ENCODE data around the gene POGLUT2. TPM values are rescaled to one million over a fixed set of nuclear protein-coding genes. Genes with fewer than 3 reads are reported as not detected.

Gene POGLUT2
- total and polyA plus RNA-seq, 4 donors: 4.0 to 7.5 (median 6.0) TPM

- Histone ChIP-seq H3K4me3 (ENCODE audit: low read depth in 1 of 3, low read length in 3 of 3) (no peak overlapping the region), H3K27me3 (ENCODE audit: control insufficient read depth in 4 of 4, insufficient read depth in 4 of 4, low read length in 3 of 4) (no peaks in the 10 kb centered on the region), H3K4me1 (ENCODE audit: control insufficient read depth in 4 of 4, insufficient read depth in 4 of 4, low read length in 3 of 4) (peaks cover 0 to 6% (median 0%) of the 10 kb centered on the region in 4 donors), H3K9me3 (ENCODE audit: control insufficient read depth in 4 of 4, low read length in 3 of 4) (no peaks in the 10 kb centered on the region), H3K9ac (ENCODE audit: low read depth in 1 of 2, low read length in 2 of 2) (no peak overlapping the region), H3K36me3 (ENCODE audit: control insufficient read depth in 4 of 4, insufficient read depth in 3 of 4, low read depth in 1 of 4, low read length in 3 of 4) (peaks cover 3 to 13% (median 4%) of the 10 kb centered on the region in 4 donors), H3K27ac (ENCODE audit: low read depth in 1 of 2, low read length in 2 of 2) (no peak overlapping the region)
- TF ChIP-seq NR2F2 (IDR thresholded peaks at IDR 0.05): no peak
- no peak for TF ChIP-seq SP1 (IDR thresholded peaks at IDR 0.05)
- TF ChIP-seq YY1 (IDR thresholded peaks at IDR 0.05): no peak
- no peak for TF ChIP-seq CTCF (IDR thresholded peaks at IDR 0.05; ENCODE audit: low read depth, low read length, missing input control)
- TF ChIP-seq HNF4G (IDR thresholded peaks at IDR 0.05): no peak
- no peak for TF ChIP-seq HNF4A (conservative IDR thresholded peaks at IDR 0.05)
- no peak for DNase-seq (ENCODE audit: low spot score)
- WGBS: 48% methylated on average over 4 of the region's 4 CpGs
Observed at GRCh38 chr13:102838982-102839381, 40.2 kb upstream of the POGLUT2 start.

- WGBS: 75% methylated on average over 1 of the region's 1 CpG
- Histone ChIP-seq H3K27me3 (ENCODE audit: control insufficient read depth in 4 of 4, insufficient read depth in 4 of 4, low read length in 3 of 4) (no peaks in the 10 kb centered on the region), H3K9me3 (ENCODE audit: control insufficient read depth in 4 of 4, low read length in 3 of 4) (no peaks in the 10 kb centered on the region), H3K4me1 (ENCODE audit: control insufficient read depth in 4 of 4, insufficient read depth in 4 of 4, low read length in 3 of 4) (peaks cover 0 to 6% (median 0%) of the 10 kb centered on the region in 4 donors), H3K27ac (ENCODE audit: low read depth in 1 of 2, low read length in 2 of 2) (no peak overlapping the region), H3K9ac (ENCODE audit: low read depth in 1 of 2, low read length in 2 of 2) (no peak overlapping the region), H3K36me3 (ENCODE audit: control insufficient read depth in 4 of 4, insufficient read depth in 3 of 4, low read depth in 1 of 4, low read length in 3 of 4) (peaks cover 3 to 17% (median 4%) of the 10 kb centered on the region in 4 donors), H3K4me3 (ENCODE audit: low read depth in 1 of 3, low read length in 3 of 3) (no peak overlapping the region)
- DNase-seq (ENCODE audit: low spot score): no peak
- TF ChIP-seq ATF3 (IDR thresholded peaks at IDR 0.05) (no peak), RAD21 (IDR thresholded peaks at IDR 0.05) (no peak), TAF1 (conservative IDR thresholded peaks at IDR 0.05) (no peak)
Observed at GRCh38 chr13:102838273-102838672, 39.5 kb upstream of the POGLUT2 start.

GRCh38 chr13:102836471-102836870, 37.7 kb upstream of the POGLUT2 start:
- Histone ChIP-seq H3K4me1 (ENCODE audit: control insufficient read depth in 4 of 4, insufficient read depth in 4 of 4, low read length in 3 of 4) (peaks cover 0 to 6% (median under 1%) of the 10 kb centered on the region in 4 donors), H3K4me3 (ENCODE audit: low read depth in 1 of 3, low read length in 3 of 3) (no peak overlapping the region), H3K36me3 (ENCODE audit: control insufficient read depth in 4 of 4, insufficient read depth in 3 of 4, low read depth in 1 of 4, low read length in 3 of 4) (peaks cover 3 to 17% (median 4%) of the 10 kb centered on the region in 4 donors), H3K9ac (ENCODE audit: low read depth in 1 of 2, low read length in 2 of 2) (no peak overlapping the region), H3K9me3 (ENCODE audit: control insufficient read depth in 4 of 4, low read length in 3 of 4) (no peaks in the 10 kb centered on the region), H3K27me3 (ENCODE audit: control insufficient read depth in 4 of 4, insufficient read depth in 4 of 4, low read length in 3 of 4) (no peaks in the 10 kb centered on the region), H3K27ac (ENCODE audit: low read depth in 1 of 2, low read length in 2 of 2) (no peak overlapping the region)
- no peak for DNase-seq (ENCODE audit: low spot score)
- WGBS: 92% methylated on average over 4 of the region's 4 CpGs
- TF ChIP-seq GABPA (IDR thresholded peaks at IDR 0.05 in 1 of 2, conservative IDR thresholded peaks at IDR 0.05 in 1 of 2) (no peak), ATF3 (IDR thresholded peaks at IDR 0.05) (no peak), EGR1 (IDR thresholded peaks at IDR 0.05; ENCODE audit: low read depth in 2 of 2) (no peak), SP1 (IDR thresholded peaks at IDR 0.05) (no peak), RAD21 (IDR thresholded peaks at IDR 0.05) (no peak), NR2F2 (IDR thresholded peaks at IDR 0.05) (no peak), MAX (IDR thresholded peaks at IDR 0.05) (no peak), CTCF (IDR thresholded peaks at IDR 0.05; ENCODE audit: low read depth, low read length, missing input control) (no peak), YY1 (IDR thresholded peaks at IDR 0.05) (no peak), ZBTB33 (IDR thresholded peaks at IDR 0.05) (no peak), TAF1 (conservative IDR thresholded peaks at IDR 0.05) (no peak), RXRA (IDR thresholded peaks at IDR 0.05) (no peak), FOXA1 (IDR thresholded peaks at IDR 0.05) (no peak), JUND (IDR thresholded peaks at IDR 0.05) (no peak), REST (IDR thresholded peaks at IDR 0.05) (no peak)

All from liver (tissue), 9 donors.